Measurements from ENCODE around the gene PRR18.

DNA sequence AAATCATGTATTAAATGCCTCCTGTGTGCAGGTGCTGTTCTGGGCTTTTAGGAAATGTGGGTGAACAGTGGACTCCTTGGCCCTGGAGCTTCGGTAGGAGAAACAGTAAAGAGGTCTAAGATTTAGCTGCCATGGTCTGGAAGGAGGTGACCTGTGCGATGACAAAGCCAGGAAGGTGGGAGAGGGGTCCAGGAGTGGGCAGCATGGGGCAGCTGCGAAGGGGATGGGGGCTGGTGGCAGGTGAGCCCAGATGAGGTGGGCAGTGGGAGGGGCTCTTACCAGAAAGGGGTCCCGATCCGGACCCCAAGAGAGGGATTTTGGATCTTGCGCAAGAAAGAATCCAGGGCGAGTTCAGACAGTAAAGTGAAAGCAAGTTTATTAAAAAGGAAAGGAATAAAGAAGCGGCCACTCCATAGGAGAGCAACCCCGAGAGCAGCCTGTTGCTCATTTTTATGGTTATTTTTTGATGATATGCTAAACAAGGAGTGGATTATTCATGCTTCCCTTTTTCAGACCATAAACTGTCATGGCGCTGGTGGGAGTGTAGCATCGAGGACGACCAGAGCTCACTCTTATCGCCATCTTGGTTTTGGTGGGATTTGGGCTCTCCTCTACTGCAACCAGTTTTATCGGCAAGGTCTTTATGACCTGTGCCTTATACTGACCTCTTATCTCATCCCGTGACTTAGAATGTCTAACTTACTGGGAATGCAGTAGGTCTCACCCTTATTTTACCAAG is 38.7 kb downstream of the PRR18 start:
- TF ChIP-seq, protein P1, sequence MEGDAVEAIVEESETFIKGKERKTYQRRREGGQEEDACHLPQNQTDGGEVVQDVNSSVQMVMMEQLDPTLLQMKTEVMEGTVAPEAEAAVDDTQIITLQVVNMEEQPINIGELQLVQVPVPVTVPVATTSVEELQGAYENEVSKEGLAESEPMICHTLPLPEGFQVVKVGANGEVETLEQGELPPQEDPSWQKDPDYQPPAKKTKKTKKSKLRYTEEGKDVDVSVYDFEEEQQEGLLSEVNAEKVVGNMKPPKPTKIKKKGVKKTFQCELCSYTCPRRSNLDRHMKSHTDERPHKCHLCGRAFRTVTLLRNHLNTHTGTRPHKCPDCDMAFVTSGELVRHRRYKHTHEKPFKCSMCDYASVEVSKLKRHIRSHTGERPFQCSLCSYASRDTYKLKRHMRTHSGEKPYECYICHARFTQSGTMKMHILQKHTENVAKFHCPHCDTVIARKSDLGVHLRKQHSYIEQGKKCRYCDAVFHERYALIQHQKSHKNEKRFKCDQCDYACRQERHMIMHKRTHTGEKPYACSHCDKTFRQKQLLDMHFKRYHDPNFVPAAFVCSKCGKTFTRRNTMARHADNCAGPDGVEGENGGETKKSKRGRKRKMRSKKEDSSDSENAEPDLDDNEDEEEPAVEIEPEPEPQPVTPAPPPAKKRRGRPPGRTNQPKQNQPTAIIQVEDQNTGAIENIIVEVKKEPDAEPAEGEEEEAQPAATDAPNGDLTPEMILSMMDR (conservative IDR thresholded peaks at IDR 0.05): no peak
- TF ChIP-seq ZFX (IDR thresholded peaks at IDR 0.05): no peak

Measured in C4-2B (cell line).